GM18951 (cell line): ENCODE measurements around the gene SYCE3.

ENCODE experiments used
- POLR2A ChIP-seq: IDR thresholded peaks from 4 replicates; pipeline ENCODE4 v1.6.1; 2011; ENCODE audit warnings: mild to moderate bottlenecking; ENCODE audit not compliant: insufficient read length, insufficient read depth; ENCODE audit errors: extremely low read depth
- in situ Hi-C: fragments of 300-500 bp; cut with MboI; formaldehyde crosslinking; loops from one replicate; pipeline ENCODE4 v1.12.0; 2022; ENCODE audit warnings: low sequenced_read_pairs, mixed read lengths, inconsistent platforms; ENCODE audit not compliant: unreplicated experiment

The SYCE3 gene

DNA sequence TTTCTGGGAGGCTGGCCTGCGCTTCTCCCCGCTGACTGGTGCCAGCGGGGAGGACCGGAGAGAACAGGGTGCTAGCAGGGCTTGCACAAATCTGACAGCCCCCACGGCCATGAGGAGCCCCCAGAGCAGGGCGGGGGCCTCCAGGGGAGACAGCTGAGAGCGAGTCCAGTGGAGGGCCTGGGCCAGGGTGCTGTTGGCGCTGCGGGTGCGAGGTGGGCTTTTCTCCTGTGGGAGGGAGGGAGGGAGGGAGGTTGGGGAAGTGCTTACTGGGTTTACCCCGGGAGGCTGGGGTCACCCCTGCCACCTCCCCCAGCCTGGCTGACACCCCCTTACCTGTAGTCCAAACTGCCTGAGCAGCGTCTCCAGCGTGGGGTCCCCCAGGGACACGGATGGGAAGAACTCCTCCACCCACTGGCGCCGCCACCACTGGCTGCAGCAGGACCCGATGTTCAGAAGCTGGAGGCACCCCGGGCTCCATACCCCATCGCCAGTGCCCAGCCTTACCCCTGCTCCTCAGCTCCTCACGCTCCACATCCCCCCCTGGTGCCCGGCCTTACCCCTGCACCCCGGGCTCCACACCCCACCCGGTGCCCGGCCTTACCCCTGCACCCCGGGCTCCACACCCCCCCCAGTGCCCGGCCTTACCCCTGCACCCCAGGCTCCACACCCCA is 59.1 kb downstream of the SYCE3 start:
- no peak for TF ChIP-seq POLR2A
- in situ Hi-C loops: loop anchor here (10.0 kb wide), 1 partner anchor 229 kb away; the partner anchor contains the start of gene MAPK11

DNA sequence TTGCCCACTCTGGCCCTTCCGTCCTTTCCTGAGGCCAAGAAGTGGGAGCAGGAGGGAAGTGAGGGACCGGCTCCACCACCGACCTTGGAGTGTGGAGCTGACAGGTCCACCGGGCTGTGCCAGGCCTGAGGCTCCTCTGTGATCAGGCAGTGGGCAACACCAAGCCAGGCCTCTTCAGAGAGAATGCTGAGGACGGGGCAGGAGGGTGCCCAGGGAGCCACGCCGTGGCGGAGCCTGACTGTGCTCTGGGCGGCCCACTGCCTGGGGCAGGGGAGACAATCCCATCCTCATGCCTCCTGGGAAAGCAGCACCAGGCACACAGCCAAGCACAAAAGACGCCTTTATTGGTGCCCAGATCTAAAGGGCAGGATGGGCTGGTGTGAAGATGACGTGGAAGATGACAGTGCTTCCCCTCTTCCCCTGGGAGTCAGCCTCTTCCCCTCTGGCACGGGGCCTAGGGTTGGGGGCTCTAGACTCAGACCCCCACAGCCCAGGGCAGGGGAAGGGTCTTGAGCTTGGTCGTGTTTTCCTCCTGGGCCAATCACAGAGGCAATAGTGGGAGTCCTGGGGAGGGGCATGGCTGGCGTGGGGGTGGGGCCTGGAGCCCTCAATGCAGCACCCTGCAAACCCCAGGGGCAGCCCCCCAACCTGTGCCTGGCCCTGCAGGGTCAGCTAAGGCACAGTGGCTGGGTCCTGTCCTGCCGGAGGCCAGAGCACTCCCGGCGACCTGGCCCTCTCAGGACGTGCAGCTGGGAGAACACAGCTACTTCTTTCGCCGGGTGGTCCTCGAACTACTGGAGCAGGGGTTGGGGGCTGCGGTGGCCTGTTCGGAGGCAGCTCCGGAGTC is 59.9 kb downstream of the SYCE3 start:
- TF ChIP-seq POLR2A: no peak
- in situ Hi-C loops: loop anchor here (10.0 kb wide), 1 partner anchor 228 kb away; the partner anchor contains the start of gene MAPK11

DNA sequence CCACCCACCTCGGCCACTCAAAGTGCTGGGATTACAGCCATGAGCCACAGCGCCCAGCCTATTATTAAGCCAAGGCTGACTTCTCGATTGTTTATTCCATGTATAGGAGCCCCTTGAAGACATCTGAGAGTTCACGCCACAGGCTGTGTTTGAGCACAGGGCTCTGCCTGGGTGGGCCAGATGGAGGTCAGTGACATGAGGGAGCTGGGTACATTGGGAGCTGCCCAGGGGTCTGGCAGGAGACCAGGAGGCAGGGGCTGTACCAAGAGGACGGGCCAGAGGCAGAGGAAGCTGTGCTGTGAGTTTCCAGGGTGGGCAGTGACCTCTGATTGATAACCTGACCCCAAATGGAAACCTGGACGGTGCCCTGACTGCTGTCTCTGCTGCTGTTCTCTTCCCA is 60.6 kb downstream of the SYCE3 start:
- in situ Hi-C loops: loop anchor here (10.0 kb wide), 1 partner anchor 227 kb away; the partner anchor contains the start of gene MAPK11
- no peak for TF ChIP-seq POLR2A
